ENCODE measurements around the gene SLC28A2.
"Not testable (repeated sequence)": the region's sequence is repeated elsewhere in the genome, so short reads cannot be mapped to it uniquely, and the experiment has no call there.

Gene SLC28A2, protein sequence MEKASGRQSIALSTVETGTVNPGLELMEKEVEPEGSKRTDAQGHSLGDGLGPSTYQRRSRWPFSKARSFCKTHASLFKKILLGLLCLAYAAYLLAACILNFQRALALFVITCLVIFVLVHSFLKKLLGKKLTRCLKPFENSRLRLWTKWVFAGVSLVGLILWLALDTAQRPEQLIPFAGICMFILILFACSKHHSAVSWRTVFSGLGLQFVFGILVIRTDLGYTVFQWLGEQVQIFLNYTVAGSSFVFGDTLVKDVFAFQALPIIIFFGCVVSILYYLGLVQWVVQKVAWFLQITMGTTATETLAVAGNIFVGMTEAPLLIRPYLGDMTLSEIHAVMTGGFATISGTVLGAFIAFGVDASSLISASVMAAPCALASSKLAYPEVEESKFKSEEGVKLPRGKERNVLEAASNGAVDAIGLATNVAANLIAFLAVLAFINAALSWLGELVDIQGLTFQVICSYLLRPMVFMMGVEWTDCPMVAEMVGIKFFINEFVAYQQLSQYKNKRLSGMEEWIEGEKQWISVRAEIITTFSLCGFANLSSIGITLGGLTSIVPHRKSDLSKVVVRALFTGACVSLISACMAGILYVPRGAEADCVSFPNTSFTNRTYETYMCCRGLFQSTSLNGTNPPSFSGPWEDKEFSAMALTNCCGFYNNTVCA

DNA sequence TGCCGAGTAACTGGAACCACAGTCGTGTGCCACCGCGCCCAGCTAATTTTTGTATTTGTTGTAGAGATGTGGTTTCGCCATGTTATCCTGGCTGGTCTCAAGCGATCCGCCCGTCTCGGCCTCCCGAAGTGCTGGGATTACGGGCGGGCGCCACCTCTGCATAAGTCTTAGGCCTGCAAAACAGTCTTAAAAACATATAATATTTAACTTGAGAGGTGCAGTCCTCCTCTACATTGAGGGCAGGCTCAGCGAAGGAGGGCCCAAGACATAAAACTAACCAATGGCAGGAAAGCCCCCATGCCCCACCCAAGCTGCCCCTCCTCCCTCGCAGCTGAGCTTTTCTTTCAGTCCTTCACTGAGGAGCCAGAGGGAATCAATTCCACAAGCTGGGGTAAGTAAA, at the start of gene SLC28A2:
TSS of gene SLC28A2 (plus strand) at position 347 of the 400 bp plus-strand sequence. CDS start 982 bp downstream, outside the sequence.
- no peak for DNase-seq (ENCODE audit: low spot score)

DNA sequence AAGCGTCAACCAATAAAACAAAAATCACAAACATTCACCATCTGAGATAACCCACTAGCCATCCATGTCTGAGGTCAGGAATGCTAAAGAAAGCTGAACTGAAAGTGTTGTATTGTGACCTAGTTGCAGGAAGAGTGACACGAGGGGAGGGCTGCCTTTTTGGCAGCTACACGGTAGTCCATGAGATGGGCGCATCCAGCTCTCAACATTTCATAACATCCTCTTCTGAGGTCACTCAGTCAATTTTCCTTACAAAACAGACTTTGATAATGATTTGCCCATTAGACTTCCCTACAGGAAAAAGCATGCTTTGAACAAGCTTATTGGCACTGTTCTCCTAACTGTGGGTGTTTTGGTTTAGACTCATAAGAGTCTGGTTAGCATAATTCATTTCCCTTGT, 48.9 kb upstream of the SLC28A2 start:
- DNase-seq (ENCODE audit: low spot score): no peak

DNA sequence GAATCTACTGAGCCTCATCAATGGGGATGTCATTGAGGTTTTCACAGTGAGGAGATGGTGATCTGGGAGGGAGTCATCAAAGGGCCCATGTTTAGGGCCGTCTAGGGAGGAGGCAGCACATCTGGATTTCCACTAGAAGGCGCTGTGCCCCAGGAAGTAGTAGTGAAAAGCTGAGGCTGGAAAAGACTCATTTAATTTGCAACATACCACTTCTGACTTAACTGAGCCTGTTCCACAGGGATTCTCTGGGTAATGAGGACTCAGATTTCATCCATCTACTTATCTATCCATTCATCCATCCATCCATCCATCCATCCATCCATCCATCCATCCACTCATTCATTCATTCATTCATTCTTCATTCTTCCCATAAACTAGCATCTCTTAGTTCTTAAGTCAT, 46.8 kb upstream of the SLC28A2 start:
- DNase-seq (ENCODE audit: low spot score): peak; percentile 58

DNA sequence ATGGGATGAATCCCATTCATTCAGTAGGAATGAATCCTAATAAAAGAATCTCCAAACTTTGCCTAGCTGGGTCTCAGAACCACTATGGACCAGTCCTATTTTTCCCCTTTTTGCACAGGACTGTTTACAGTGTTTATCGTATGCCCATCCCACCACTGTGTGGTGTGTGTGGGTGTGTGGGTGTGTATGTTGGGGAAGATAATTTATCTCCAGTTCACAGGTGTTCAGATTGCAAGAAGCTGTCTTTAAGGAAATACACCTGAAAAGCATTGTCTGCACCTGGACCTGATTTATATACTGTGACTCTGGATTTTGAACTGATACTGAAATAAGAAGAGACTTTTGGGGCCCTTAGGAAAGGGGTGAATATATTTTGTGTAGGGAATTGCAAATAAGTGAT, 39.5 kb upstream of the SLC28A2 start:
- DNase-seq (ENCODE audit: low spot score): no peak

DNA sequence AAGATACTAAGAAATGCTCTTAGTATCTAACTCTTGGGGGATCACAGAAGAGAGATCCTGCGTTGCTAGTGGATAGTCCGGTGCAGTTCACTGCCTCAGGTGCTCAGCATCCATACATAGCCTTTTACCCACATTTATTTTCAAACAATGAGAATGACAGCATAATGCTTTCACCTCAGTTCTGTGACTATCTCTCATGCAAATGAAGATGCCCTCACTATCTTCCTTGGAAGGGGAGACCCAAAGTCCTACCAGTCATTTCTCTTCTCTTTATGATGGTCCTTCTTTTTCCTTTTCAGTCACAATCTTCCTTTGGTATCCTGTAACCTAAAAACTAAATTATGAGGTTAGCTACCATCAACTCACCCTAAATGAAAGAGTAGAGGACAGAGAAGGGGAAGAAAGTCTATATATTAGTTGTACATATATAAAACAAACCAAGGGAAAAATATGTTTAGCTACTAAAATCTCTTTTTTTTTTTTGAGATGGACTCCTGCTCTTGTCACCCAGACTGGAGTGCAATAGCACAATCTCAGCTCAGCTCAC, 30.9 kb upstream of the SLC28A2 start:
- DNase-seq (ENCODE audit: low spot score): no peak

DNA sequence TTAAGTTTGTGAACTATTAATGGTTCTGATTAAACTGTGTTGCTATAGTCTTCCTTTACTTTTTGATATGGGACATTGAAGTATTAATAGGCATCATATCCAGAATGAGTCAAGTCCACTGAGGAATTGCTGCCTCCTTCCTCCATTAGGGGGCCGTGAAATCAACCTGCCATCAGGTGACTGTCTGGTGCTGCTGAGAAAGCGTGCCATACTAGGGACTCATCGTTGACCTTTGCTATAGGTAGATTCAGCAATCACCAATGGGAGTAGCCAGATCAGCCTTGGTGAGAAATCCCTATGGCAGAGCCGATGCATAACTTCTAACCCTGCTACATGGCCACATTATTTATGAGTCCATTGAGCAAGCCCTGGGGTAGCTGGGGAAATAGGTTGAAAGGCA, 30.1 kb upstream of the SLC28A2 start:
- no peak for DNase-seq (ENCODE audit: low spot score)

DNA sequence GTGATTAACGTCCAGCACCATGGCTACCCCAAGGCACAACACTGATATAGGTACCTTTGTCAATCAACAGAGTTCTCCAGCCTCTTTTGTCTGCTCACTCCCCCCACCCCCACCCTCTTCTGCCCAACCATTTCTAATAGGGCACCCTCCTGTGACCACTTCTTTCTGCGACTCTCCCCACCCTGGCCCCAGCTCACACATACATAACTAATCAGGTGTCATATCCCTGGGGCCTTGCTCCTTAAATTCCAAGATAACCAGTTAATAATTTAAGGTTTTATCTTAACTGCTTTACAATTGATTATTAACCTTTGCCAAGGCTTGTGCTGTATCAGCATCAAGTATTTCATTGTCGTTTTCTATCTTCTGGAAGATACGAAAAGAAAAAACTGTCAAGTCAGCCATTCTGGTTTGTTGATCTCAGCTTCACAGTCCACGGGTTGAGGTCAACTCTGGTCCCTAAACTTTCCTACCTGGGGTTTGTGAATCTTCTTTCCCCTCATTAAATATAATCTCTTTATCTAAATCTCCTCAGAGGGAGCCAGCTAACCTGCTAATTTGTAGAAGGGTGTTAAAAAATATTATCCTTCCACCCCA, 27.3 kb upstream of the SLC28A2 start:
- DNase-seq (ENCODE audit: low spot score): no peak

DNA sequence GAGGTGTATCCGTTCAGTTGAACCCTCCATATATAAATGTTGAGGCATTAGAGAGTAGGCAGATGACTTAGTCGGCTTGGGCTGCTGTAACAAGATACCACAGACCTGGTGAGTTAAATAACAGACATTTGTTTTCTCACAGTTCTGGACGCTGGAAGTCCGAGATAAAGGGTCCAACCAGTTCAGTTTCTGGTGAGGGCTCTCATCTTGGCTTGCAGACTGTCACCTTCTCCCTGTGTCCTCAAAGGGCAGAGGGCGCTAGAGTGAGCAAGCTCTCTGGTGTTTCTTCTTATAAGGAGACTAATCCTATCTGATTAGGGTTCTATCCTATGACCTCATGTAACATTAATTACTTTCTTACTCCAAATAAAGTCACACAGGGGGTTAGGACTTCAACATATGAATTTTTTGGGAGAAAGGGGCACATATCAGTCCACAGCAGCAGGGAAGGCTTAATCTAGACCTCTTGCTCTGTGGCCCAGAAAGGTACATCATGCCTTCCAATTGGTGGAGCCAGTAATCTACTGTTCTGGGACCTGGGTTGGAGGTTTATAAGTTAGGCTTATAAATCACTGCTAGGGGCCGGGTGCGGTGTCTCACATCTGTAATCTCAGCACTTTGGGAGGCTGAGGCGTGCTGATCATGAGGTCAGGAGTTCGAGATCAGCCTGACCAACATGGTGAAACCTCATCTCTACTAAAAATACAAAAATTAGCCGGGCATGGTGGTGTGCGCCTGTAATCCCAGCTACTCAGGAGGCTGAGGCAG, 26.3 kb upstream of the SLC28A2 start:
- DNase-seq (ENCODE audit: low spot score): no peak

DNA sequence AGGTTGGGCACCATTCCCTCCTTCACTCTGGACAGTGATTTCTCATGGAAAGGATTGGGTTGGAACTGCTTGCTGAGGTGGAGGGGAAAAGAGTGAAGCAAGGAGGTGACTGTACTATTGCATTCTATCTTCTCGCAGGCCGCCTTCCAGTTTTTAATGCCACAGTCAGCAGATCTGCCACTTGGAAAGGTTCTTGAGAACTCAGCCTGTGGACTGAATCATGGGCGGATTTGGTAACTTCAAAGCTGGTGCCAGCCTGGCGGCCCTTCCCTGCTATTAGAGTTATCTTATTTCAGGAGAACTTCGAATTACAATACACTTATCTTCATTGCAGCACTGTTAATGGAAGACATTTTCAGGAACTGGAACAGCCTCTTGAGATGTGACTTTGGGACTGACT, 23.1 kb upstream of the SLC28A2 start:
- DNase-seq (ENCODE audit: low spot score): no peak

DNA sequence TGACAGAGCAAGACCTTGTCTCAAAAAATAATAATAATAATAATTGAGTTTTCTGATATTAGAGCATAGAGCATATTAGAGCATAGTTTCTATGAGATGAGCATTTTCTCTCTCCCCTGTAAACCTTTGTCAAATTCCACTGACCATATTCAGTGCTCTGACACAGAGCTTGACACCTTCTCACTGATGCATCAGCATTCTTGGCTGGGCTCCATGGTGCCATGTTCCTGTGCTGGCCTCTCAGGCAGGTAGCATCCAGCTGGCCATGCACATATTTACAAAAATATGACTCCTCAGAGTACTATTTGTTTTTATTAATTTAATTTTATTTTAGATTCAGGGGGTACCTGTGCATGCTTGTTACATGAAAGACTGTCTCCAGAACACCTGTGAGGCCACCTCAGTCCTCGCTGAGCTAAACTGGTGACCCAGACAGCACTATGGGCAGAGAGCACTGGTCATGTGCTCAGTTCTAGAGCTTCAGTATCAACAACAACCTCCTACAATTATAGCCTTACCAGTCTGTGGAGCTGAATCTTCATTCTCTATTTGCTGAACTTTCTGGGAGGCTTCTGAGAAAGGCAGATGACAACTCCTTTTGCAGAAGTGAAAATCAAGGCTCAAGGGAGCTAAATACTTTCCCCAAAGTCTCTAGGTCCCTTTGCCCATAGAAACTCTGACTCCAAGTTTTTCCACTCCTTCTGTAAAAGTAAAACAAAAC, 21.6 kb upstream of the SLC28A2 start:
- no peak for DNase-seq (ENCODE audit: low spot score)

DNA sequence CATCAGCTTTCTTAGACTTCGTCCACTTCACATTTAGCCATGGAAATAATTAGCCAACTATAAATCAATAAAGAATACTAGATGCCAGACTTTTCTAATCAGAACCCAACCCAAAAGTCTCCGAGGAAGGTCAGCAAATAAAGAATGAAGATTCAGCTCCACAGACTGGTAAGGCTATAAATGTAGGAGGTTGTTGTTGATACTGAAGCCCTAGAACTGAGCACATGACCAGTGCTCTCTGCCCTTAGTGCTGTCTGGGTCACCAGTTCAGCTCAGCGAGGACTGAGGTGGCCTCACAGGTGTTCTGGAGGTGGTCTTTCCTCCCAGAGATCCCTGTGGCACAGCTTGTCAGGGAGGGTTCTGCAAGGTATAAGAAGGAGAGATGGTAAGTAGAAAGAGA, 20.9 kb upstream of the SLC28A2 start:
- no peak for DNase-seq (ENCODE audit: low spot score)

DNA sequence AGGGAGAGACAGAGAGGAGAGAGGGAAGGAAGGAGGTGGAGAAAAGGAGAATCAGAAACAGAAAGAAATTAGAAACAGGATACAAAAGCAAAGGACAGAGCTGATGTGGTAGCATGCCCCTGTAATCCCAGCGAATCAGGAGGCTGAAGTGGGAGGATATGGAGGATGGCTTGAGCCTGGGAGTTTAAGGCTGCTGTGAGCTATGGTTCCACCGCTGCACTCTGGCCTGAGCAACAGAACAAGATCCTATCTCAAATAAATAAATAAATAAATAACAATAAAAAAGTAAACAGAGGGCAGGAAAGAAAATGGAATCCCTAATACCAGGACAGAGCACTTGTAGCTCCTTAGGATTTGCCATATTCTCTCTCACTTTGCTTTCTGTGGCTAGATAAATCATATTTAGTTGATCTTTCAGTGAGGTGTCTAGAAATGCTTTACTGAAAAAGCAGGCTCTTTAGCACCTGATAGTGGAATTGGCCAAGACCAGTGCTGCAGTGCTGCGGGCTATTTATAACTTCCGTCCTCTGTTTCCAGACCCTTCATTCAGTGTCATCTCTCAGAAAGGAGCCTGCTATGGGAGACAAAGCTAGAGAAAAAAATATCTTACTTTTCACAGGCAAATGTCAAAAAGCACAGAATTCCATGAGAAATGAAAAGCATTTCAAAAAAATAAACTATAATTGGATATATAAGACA, 20.0 kb upstream of the SLC28A2 start:
- no peak for DNase-seq (ENCODE audit: low spot score)

DNA sequence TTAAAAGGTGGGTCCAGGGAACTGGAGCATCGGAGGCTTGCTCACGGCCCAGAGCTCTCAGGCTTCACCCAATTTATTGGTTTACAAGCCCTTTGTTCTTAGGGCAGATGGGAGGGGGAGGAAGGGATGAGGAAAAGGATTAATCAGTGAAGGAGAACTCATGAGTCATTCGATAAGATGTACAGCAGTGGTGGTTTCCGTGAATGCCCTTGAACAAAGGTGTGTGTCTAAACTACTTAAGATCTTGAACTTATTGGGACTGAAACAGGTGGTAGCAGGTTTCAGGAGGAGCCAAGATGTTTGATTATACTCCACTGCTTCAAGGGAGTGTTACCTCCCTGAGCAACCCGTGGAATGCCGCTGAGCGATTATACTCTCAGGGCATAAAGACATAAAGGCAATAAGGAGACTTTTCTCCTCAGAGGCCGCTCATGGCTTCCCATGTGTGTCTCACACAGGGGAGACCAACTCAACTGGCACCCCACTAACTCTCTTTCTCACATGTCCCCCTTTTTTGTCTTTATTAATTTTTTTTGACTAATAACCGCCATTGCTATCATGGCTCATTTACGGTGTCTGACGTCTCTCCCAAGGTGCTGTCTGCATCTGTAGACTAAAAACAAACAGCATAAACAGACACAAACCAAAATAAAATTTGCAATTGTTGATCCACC, 17.3 kb upstream of the SLC28A2 start:
- DNase-seq (ENCODE audit: low spot score): no peak

DNA sequence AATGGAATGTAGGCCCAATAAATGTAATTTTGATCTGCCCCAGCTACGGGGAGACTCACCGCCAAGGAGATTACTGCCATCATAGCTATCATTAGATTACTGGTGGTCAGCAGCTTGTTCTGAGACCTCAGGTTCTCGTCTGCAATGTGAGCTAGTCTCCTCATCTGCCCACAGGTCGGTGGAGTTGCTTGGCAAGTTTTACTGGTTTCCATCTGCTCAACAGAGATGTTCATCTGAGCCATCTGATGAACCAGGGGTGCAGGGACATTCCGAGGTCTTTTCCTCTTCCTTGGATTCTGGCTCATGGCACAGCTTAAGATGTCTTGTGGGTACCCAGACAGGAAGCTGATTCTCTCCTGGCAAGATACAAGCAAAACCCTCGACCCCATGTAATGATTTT, 15.2 kb upstream of the SLC28A2 start:
- not testable (repeated sequence) for DNase-seq (ENCODE audit: low spot score)

DNA sequence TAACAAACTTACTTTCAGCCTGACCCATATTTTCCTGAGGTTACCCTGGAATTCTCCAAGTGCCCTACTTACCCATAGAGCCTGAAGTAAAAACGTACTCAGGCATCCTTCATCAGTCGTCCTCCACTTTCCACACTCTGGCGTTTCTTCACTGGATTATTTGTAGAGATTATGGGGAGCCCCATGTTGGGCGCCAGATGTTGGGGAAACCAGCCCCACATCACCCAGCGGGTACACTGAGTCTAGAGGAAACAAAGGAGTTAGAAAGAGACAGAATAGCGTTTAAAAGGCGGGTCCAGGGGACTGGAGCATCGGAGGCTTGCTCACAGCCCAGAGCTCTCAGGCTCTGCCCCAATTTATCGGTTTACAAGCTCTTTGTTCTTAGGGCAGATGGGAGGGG, 9.7 kb upstream of the SLC28A2 start:
- DNase-seq (ENCODE audit: low spot score): no peak

DNA sequence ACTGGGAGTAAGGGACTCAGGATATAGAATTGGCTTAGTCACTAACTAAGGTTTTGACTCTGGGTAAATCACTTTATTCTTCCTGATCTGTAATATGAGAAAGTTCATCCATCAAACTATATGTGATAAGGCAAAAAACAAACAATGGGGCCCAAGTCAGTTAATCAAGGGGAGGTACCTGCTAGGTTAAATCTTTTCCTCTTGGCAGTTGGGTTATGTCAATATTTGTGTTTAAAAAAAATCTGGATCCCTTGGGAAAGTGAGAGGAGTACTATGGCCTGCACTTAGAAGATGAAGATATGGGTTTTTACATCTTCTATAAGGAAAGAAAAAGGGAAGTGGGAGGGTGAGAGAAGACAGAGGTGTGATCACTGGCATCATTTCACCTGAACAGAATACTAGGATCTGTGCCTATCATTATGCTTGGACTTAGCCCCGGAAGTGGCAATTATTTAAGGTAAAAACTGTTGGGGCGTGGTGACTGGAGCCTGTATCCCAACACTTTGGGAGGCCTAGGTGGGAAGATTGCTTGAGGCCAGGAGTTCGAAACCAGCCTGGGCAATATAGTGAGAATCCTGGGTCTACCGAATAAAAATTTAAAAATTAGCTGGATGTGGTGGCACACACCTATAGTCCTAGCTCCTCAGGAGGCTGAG, 2.8 kb upstream of the SLC28A2 start:
- no peak for DNase-seq (ENCODE audit: low spot score)

DNA sequence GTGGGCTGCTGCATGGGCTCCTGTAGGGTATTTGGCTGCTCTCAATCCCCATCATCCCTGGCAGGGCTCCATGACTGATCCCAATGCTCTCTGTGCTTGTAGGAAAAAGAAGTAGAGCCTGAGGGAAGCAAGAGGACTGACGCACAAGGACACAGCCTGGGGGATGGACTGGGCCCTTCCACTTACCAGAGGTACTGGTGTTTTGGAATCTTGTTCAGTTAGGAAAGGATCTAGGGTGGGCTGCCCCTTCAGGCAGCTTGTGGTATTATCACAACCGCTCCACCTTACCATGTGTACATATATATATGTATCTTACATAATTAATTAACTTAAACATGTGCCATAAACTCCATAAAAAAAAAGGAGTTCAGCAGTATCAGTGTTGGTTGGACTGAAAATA, 1.3 kb downstream of the SLC28A2 start:
- DNase-seq (ENCODE audit: low spot score): no peak

DNA sequence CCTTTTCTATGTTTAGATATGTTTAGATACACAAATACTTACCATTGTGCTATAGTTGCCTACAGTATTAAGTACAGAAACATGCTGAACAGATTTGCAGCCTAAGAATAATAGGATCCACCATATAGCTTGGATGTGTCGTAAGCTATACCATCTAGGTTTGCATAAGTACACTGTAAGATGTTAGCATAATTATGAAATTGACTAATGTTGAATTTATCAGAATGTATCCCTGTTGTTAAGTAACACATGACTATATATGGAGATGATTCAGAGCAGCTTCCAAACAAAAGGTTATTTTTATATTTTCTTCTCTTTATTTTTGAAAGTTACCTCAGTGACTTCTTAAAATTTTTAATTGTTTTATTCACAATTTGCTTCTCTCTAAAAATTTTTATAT, 2.4 kb downstream of the SLC28A2 start:
- DNase-seq (ENCODE audit: low spot score): no peak

DNA sequence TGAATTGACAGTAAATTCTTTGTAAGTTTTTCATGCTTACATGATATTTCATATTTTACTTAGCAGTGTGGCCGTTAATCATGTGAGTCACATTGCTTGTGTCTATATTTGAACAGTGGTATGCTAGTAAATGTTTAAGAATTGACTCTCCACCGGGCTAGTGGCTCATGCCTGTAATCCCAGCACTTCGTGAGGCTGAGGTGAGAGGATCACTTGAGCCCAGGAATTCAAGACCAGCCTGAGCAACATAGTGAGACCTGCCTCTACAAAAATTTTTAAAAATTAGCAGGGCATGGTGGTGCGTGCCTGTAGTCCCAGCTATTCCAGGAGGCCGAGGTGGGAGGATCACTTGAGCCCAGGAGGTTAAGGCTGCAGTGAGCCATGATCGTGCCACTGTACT, 2.8 kb downstream of the SLC28A2 start:
- not testable (repeated sequence) for DNase-seq (ENCODE audit: low spot score)

DNA sequence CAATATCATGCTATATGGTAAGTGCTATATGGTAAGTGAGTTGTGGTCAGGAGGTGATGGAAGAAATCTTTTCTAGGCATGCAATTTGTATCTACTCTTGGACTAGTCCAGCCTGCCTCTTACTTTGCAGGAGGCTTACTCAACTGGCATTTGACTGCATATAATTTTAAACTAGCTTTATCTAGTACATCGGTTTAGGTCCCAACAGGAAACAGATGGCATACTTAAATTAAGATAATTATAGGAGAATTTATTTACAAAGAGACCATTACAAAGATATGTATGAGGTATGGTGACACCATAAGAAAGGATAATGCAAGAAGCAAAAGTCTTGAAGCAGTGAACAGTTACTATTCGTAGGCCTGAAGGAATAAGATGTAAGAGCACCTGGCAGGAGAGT, 7.8 kb downstream of the SLC28A2 start:
- DNase-seq (ENCODE audit: low spot score): no peak

All from hematopoietic multipotent progenitor cell treated with erythropoietin and hydrocortisone succinate and interleukin-3 and kit ligand, for 15 days (in vitro differentiated cells).